Inflammatory macrophage treated with lipopolysaccharide for 4 hours (primary cell): ENCODE results near the gene GADL1.

Experiments used
- DNase-seq: peaks from one replicate; pipeline ENCODE4 v3.0.0-alpha.2; 2020

The GADL1 gene

DNA sequence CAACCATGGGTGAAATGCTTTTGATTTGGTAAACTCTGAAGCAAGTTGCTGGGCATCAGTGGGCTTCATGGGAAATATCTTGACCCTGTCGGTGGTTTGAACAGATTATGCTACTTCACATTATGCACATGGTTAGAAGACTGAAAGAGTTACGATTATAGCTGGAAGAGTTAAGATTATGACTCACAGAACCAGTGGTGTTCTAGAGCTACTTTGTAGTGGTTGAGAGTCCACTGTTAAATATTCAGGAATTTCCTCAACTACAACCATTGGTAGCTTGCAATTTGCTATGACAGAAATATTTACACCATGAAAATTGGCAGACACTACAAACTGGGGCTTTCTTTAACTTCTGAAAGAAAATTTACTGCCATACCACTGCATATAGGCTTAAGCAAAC is 99.3 kb downstream of the GADL1 start:
- no peak for DNase-seq

DNA sequence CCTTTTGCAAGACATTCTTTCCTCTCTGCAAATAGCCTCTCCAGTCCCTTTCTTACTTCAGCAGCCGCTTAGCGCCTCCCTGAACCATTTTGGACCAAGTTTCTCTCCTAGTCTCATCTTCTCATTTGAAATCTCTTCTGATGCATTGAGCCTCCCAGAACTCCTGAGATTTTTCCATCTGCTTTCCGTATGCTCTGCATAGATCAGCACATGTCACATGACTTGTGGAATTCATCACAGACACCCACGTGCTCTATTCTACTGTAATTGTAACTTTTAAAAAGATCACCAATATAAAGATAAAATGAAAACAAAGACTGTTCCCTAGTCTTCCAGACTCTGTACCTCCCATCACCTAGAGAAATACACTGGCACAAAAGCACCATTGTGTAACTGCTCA is 100.7 kb downstream of the GADL1 start:
- no peak for DNase-seq

DNA sequence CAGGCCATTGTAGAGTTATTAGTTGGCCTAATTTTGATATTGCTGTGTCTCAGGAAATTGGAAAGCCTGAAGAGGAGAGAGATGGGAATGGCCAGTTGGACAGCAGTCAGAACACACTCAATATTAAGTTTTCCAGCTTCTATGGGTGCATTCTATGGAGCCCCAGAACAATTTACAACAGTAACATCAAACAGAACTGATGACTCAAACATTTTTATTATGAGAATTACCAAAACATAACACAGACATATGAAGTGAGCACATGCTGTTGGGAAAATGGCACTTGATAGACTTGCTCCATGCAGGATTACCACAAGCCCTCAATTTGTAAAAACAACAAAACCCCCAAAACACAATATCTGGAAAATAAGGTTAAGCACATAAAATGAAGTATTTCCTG is 104.3 kb downstream of the GADL1 start:
- DNase-seq = no peak

DNA sequence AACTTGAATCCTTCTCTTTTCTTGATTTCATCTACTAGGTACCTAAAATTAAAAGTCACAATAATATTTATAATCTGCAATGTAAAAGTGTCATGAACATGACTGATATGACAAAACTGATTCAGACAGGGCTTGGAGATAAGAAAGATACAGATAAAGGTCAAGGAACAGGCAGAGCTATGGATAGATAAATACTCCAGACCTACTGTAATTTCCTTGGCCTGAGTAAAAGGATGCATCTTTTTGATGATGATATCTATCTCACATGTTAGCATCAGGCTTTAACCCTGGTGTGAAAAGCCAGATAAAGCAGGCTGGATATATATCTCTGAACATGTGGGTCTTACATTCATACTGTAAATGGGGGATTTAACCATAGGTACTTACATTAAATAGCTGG is 108.1 kb downstream of the GADL1 start:
- no peak for DNase-seq

DNA sequence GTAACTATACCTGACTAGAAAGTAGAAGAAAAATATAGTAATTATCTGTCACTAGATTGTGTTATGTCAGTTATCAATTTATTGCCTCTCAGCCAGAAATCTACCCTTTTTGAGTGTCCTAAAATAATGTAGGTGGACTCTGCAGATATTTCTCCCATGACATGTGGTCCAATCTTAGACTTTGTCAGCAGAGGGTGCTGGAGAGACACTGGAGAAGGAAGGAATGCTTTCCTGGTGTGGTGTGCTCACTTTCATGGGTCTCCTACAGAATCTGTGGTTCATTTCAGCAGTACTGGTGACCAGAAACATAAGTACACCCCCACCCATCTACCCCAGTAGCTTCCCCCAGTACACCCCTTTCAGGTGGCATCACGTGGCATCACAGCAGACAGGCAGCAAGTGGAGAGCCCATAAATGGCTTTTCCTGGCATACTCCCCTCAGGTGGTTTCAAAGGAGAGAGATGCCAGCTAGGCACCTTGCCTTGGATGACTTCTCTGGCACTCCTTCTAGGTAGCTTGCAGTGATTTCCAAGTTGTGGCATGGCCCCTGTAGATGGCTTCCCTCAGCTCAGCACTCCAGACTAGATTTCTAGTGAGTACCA is 114.7 kb downstream of the GADL1 start:
- peak; percentile 30 for DNase-seq

DNA sequence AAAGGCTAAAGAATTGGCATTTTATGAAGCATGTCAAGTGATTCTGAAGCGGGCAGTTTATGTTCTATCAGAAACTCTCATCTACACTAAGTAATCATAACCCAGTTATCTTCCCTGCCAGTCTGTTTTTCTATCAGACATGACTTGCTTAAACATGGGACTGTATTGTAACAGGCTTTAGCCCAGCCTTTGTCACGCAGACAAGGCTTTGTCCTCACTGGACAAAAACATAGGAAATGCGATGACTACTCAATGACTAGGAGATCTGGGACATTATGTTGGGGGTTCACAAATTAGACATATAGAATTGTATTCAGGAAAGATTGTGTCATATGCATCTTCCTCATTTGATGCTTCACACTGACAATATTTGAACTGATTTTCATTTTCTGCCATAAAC is 115.5 kb downstream of the GADL1 start:
- peak; percentile 68 for DNase-seq

DNA sequence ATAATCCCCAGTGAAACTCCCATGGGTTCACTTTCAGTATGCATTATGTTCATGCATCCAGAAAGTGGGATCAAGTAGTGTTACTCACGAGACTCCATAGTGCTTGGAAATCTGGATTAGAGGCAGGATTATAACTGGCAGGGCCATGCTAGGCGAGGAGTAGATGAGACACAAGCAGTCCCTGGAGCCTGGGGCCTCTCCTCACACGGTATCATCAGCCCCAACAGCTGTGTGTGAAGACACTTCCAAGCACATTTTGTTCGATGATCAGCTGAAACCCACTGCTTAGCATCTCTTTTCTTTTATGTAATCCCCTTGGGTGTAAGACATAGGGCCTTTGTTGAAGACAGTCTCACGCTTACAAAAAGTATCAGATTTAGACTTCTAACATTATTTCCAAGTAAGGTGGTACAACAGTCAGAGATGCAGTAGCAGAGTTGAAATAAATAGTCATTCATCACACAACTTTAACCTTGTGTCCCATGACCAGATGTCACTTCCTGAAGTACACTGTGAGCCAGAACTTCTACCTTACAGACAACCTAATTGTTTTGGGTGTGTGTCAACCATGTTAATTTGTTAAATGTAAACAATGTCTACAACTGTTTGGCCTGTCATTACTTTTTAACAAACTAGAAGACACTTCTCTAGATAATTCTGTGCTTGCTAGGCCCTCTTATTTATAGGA is 116.9 kb downstream of the GADL1 start:
- no peak for DNase-seq

DNA sequence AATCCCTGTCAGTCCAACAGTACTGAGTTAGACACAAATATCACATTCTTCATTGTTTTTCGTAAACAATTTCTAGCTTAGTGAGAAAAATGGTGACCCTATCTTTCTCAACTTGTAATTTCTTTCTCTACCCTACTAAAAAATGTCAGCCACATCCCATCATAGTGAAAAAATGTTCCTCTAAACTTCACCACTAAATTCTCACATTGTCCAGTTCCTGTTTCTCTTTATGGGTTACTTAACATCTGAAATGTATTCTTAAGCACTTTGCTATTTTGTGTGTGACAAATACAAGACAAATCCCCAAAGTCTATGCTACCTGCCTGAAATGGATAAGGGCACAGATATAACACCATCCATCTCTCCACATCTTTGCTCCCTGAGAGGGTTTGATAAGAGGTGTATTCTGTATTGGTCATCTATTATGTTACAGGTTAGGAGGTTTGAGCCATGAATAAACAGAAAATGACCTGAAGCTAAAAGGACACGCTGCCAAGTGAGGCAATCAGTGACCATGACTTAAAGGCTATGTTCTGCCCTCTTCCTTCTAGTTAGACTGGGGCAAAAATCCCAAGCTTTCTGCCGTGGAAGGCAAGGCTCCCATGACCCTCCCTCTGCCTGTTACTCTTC is 118.2 kb downstream of the GADL1 start:
- DNase-seq = peak; percentile 33

DNA sequence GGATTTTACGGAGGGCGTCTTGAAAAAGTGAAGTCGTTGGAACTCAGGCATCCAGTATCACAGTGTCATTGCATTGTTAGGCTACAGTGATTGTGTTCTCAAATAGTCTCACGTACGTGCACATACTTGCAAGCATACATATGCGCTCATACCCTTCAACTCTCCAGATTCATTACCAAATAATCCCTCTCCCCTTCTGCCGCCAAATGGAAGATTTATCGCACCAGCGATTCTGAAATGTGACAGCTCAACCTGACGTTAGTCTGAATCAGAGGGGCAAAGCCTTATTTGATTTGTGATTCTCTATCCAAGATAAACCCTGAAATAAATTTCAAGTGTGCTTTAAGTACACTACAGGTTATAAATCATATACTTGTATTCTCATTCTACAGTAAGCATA is 119.4 kb downstream of the GADL1 start:
- no peak for DNase-seq

DNA sequence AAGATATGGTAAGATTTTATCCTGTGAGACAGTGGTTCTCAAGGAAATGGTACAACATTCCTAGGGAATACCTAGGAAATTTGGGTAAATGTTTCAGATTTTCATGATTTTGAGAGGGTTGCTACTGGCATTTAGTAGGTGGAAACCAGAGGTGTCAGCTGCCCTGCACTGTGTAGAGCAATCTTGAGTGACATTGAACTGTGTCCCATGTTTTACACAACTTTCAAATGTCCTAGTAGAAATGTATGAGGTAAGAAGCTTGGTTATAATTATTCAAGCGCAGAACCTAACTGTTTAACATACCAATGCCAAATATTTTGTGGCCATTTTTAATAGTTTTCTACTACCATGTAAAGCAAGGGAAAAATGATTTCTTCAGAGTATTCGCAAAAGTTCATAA is 120.4 kb downstream of the GADL1 start:
- DNase-seq = no peak

DNA sequence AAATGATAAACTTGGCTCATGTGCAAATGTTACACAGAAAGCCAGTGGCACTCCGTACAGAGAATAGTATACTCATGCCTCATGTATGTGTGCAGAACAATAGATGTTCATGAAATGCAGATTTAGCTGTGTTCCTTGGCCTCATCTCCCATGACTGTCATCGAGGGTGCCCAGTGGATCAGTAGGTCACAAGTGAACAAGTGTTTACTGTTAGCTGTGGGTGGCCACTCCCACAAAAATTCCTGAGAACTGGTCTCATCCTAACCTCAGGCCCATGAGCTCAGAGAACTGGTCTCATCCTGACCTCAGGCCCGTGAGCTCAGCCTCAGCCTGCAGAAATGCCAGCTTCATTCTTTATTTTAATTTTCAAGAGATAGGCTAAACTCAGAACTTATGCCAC is 124.1 kb downstream of the GADL1 start:
- peak; percentile 18 for DNase-seq

DNA sequence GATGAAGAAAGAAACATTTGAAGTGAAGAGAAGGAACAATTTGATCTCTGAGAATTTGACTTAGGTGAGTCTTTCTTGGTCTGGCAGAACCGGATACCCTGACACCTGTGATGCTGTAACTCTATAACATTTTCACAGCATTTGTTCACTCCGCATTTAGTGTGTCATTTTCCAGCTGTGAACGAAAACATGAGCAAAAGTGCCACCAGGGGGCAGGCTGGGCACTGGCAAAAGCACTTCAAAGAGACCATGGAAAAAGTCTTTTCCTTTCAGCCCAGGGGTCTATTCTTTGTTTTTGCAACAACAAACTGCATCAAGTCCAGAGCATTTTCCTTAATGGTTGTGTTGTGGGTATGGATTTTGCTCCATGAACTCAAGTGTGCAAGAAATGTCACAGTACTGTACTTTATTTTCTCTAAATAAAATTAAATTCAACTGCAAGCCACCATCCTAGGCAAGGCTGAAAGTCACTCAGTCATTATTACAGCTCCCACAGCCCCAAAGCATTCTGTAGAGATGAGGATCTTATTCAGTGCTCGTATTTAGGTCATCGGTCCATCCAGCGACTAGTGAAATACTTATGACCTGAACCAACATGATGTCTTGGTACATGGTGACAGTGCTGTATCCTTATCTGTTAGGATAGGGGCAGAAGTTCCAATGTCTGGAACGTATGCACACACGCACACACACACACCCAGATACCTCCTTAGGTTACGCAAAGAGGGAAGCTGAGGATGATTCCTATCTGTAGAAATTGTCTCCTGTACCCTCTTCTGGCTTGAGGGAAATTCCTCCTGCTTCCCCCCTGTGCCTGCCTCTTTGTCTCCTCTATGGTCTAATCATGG is 125.5 kb downstream of the GADL1 start:
- peak; percentile 64 for DNase-seq

DNA sequence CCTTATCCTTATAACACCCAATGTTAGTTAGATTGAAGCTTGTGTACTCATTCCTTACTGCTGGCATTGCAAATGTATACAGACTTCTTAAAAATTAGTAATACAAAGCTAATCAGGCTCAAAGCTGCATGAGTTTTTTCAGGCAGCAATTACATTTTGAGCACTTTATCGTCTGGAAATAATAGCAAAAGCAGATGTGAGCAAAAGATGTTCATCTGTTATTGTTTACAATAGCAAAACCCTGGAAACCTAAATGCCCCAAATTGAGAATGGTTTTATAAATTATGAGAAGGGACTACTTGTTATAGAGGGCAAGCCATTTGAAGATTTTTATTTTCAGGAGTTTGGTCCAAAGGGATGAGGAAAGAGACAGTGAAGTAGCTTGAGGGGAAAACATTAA is 126.4 kb downstream of the GADL1 start:
- no peak for DNase-seq

DNA sequence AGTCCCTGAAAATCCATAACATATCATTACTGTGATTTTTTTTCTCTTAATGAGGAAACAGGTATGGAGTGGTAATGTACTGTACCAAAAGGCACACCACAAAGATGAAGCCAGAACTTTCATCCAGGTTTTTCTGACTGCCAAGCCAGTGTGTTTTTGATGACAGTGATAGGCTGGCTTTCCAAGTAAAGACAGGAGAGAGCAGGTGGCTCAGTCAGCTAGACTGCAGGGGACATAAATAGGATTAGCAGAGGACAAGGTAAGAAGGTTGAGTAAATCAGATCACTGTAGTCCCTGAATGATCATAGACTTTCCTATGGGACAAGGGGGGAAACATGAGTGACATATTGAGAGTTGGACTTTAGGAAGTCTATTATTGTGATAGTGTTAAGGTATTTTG is 127.9 kb downstream of the GADL1 start:
- DNase-seq = no peak

DNA sequence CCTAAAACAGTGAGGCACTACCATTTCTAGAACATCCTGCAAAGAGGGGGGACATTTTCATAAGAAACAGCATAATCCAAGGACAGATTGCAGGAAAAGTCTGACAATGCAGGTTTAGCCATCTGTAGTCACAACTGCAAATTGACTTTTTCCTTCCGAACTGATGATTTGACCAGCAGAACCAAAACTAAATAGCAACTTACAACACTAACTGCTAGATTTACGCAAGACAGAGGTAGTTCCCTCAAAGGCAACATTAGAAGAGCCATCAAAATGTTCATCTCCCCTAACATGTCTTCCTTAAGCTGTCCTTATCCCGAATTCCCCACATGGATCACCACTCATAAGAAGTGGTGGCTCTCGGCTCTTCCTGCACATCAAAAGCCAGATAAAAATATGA is 129.6 kb downstream of the GADL1 start:
- peak; percentile 78 for DNase-seq

DNA sequence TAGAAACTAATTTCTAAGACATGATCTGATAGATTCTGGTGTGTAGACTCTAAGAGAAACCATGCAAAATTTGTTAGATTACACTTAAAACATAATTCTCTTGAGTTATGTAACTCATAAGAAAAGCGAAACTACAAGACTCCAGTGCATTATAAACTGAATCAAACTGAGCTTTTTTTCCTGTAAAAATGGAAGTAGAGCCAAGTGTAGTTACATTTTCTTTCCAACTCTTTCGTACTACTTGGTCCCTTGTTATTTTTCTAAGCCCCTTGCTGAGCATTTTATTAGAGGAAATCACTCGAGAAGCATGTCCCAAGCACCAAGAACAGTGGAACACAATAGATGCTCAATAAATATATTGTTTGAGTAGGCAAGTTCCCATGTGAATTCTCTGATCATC is 130.2 kb downstream of the GADL1 start:
- peak; percentile 15 for DNase-seq

DNA sequence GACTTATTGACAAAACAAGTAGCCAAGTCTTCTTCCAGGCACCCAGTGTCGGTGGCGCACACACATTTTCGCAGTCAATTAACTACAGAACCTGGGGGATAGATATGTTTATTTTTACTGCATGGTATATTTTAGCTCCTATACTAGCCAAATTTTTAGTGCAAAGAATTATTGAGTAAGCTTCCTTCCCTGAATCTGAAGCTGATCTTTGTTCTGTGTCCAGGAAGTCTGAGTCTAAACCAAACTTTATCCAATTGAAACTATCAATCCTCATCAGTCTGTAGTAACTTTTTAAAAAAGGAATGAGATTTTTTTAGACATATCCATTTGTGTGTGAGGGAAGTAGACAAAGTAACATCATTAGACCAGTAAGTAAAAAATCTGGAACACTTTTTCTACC is 133.1 kb downstream of the GADL1 start:
- DNase-seq = no peak

DNA sequence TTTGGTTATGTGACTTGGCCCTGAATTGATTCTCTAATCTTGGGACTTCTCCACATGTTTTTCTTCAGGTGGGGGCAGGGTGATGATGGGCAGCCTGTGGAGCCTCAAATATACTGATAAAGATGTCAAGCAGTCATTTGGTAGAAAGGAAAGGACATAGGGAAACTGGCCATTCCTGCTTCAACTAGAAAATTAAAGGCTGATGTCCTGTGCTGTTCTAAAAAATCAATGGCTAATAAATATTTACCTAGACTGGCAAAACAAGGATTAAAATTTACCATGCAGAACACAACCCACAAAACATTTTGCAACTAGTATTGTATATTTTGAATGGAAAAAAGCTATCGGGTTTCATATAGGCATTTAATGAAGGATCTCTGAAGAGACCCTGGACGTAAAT is 133.7 kb downstream of the GADL1 start:
- no peak for DNase-seq

DNA sequence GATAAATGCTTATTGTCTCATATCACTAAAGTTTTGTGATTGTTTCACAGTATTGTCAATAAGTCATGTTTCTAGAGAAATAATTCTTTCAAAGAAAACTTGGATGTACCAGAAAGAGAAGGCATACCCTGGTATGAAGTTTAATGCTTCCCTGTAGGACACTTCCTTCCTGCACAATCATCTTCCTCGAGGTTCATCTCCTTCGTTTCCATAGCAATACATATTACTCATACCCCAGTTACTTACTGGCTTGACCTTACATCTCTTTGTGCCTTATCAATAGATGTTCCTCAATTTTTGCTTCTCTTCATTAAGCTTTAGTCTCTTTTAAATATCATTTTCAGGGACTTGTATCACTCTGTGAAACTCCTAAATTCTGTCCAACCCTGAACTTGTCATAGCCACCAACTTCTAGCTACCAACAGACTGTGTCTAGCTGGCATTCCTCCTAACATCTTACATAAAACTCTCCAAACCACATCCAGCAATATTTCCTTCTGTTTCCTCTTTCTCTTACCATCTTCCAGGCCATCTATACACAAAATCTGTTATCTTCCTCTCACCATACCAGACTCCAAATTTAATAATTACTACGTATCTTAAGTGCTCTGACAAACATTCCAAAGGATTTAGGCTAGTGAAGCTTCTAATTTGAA is 134.3 kb downstream of the GADL1 start:
- peak; percentile 28 for DNase-seq

DNA sequence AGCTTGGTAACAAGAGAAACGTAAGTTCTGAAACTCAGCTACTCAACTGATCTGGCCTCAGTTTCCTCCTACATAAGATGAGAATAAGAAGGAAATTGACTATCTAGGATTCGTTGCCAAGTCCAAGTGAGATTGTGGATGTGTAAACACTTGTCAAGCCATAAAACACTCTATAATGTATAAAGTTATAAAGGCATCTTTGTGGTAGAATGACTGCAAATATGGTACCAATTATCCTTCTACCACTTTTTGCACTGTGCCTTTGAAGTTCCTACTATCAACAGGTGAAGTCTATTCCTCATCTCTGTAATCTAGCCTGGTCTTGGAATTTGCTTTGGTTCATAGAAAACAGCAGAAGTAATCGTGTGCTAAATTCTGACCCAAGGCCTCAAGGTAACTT is 138.2 kb downstream of the GADL1 start:
- no peak for DNase-seq

DNA sequence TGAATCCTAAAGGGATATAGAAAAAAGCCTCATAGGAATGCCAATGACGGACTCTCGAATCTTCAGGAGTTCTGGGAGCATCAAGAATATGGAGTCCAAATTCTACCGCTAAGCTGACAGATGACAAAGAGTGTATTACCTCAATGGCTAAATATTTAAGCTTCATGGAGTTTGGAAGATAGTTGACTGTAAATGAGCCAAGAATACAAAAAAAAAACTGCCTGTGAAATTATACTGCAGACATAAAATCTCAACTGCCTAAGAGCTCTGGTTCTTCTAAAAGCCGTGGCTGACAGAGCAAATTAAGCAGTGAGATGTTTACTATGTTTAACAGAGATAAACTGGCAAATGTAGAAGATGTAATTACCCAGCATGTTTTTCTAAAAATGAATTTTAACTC is 140.0 kb downstream of the GADL1 start:
- DNase-seq = no peak

DNA sequence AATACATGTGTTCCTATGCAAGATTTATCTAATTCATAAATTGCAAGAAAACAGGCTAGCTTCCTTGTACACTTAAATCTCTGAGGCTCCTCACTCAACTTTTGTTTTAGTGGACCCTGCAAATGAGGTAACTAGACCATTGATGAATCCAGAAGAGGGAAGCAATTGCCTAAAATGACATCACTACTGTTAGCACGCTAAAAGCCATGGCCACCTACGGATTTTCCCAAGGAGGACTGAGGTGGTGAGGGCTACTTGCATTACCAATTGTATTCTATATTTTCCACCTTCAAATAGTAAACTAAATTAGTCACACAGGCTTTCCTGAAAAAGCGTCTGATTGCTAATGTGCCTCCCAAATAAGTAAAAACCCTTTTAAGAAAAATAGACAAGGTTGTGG is 140.7 kb downstream of the GADL1 start:
- DNase-seq = peak; percentile 69

DNA sequence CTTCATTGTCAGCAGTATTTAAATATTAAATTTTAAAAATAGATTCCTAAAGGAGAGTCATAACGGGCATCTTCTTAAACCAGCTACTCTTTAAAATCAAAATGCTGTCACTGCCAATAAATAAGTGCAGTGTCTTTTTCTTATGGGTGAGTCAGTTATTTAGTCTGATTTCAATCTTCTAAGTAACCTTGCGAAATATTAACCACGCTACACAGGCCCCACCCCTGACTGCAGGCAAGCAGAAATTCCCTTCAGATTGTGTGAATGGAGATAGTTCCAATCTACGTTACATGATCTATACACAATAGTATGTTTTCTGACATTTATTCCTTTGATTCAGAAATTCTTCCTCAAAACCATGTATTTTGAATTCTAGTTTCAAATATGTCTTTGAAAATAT is 141.5 kb downstream of the GADL1 start:
- DNase-seq = peak; percentile 93
